Right cardiac atrium (tissue), 5 donors: ENCODE data around the gene CMTM3. TPM values are rescaled to one million over a fixed set of nuclear protein-coding genes. Genes with fewer than 3 reads are reported as not detected.
"Not testable (repeated sequence)": the region's sequence is repeated elsewhere in the genome, so short reads cannot be mapped to it uniquely, and the experiment has no call there.

Experiments used
- ATAC-seq, 2 donors: fragments of 200-7000 bp; cut with Tn5 transposase; one replicate each; pipeline versions ENCODE4 v1.8.0 to v1.9.1; 2020; ENCODE audit warnings: moderate library complexity in 2 of 2, mild to moderate bottlenecking in 1 of 2
- DNase-seq, 3 donors: peaks; one replicate each; pipeline ENCODE4 v3.0.0-alpha.2; 2020
- H3K27ac ChIP-seq: one replicate; pipeline ENCODE4 v1.5.1; 2013; ENCODE audit warnings: mild to moderate bottlenecking, low read length, control low read depth, moderate library complexity
- H3K27me3 ChIP-seq: one replicate; pipeline ENCODE4 v1.6.1; 2013; ENCODE audit not compliant: control insufficient read depth, insufficient read depth
- H3K4me1 ChIP-seq: one replicate; pipeline ENCODE4 v1.6.1; 2013; ENCODE audit warnings: low read length; ENCODE audit not compliant: control insufficient read depth, insufficient read depth
- H3K4me3 ChIP-seq: one replicate; pipeline ENCODE4 v1.5.1; 2013; ENCODE audit warnings: low read length, control low read depth
- H3K9me3 ChIP-seq: one replicate; pipeline ENCODE4 v1.6.1; 2013; ENCODE audit warnings: low read length; ENCODE audit not compliant: control insufficient read depth
- WGBS: extraction: QIAGEN DNeasy Blood & Tissue Kit; methylation state at CpG from one replicate; pipeline ENCODE4 v1.1.7; 2013; 5-methylcytosine and 5-hydroxymethylcytosine counted together
- intact Hi-C, 4 donors: fragments of 100-400 bp; cut with DNase I; formaldehyde crosslinking; loops; one replicate each; pipeline versions ENCODE4 v1.11.0 to v1.14.0; 2022 to 2023
- polyA plus RNA-seq: library from polyadenylated mRNA; stranded (reverse); fragments of 200-250 nt; gene quantifications from one replicate; pipeline ENCODE4 v1.2.3, GENCODE V29; 2013
- total RNA-seq, 4 donors: library from RNA; stranded (reverse); fragmentation: NEBNext Ultra II Directional; extraction: Animal tissue kit (Norgen Biotek cat#: 25700); gene quantifications; one replicate each; pipeline ENCODE4 v1.2.1, GENCODE V29; 2021
- donor health status: healthy with polysubstance abuse.
- donor health status: DM: no; HTN: yes; CAD: no.
- donor health status: DM: no; HTN: no; CAD: no.
- donor health status: DM: no; HTN: yes; CAD: no; lungs with severe emphysema.
- donor health status: DM: yes; HTN: yes; CAD: no.

The CMTM3 gene
- total and polyA plus RNA-seq, 5 donors = 10.3 to 17.4 (median 13.5) TPM

DNA sequence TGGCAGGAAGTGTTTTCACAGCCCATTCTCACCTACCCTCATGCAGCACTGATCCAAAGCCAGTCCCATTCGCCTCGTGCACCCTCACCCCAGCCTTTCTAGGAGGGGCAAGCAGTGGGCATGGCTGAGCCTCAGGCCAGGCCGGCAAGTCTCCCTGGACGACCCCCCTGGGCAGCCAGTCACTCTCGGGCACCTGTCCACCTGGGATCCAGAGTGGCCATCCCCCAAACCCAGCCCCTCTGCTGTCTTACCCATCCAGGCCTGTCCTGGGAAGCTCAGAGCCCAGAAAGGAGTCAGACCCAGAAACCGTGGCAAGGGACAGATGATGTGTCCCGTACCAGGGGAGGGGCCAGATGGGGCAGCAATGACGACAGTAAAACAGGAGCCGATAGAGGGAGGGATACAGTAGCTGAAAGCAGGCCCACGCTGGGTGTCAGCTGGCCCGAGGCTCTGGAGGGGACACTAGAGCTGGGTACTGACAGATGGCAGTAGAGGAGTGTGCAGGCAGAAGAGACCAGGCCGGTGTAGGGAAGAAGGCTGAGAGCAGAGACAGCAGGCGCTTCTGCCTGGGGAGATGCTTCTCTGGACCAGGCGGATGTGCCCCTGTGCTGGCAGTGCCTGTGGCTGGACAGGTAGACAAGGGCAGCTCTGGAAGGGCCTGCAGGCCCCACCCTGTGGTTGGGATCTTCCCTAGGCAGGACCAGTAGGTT, 5.8 kb downstream of the CMTM3 start:
- H3K9me3 ChIP-seq = no peaks in the 10 kb centered on the region
- WGBS = 87% methylated on average over 14 of the region's 14 CpGs
- no peaks in the 10 kb centered on the region for H3K4me1 ChIP-seq
- DNase-seq (no peak), ATAC-seq (no peak)
- no peak overlapping the region for H3K27ac ChIP-seq
- intact Hi-C loops = no loop called here
- no peak overlapping the region for H3K4me3 ChIP-seq
- H3K27me3 ChIP-seq = no peaks in the 10 kb centered on the region

- H3K27ac ChIP-seq, H3K9me3 ChIP-seq, DNase-seq, H3K4me3 ChIP-seq, ATAC-seq, H3K27me3 ChIP-seq, H3K4me1 ChIP-seq, intact Hi-C loops: not testable (repeated sequence)
- WGBS = 95% methylated on average over 8 of the region's 8 CpGs
Observed at GRCh38 chr16:66611911-66612310, 7.4 kb downstream of the CMTM3 start.

- H3K4me1 ChIP-seq = no peaks in the 10 kb centered on the region
- no peaks in the 10 kb centered on the region for H3K9me3 ChIP-seq
- H3K27me3 ChIP-seq = no peaks in the 10 kb centered on the region
- intact Hi-C loops = no loop called here
- WGBS = 84% methylated on average over 14 of the region's 14 CpGs
- H3K4me3 ChIP-seq = no peak overlapping the region
- DNase-seq (no peak), ATAC-seq (no peak)
- no peak overlapping the region for H3K27ac ChIP-seq
Observed at GRCh38 chr16:66612422-66612821, 7.9 kb downstream of the CMTM3 start.

DNA sequence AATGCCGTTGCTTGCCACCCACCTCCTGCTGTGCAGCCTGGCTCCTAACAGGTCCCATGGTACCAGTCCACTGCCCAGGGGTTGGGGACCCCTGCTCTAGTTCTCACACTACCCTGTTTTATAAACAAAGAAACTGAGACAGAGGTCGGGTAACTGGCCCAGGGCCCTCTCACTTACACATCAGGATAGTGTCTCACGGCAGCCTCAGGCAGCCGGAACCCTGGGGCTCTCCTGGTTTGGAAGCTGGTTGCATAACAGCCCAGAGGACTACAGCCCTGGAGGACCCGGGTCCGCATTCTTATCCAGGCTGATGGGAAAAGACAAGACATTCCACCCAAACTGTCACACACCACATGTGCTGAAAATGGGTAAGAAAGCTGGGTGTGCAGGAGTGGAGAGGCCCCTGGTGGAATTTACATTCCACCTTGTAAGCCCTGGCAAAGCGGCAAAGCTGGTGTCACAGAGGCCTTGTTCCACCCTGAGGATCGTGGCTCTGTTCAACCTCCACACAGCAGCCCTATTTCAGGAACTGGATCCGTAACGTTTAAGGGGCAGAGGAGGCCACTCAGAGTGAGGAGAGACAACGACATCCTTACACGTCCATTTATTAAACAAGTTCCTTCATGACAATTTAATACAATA, 9.8 kb downstream of the CMTM3 start:
- Histone ChIP-seq H3K27me3 (no peaks in the 10 kb centered on the region), H3K27ac (no peak overlapping the region), H3K4me1 (peaks cover 2% of the 10 kb centered on the region), H3K4me3 (no peak overlapping the region), H3K9me3 (no peaks in the 10 kb centered on the region)
- WGBS = 80% methylated on average over 12 of the region's 12 CpGs
- DNase-seq (no peak), ATAC-seq (no peak)
- intact Hi-C loops = no loop called here

DNA sequence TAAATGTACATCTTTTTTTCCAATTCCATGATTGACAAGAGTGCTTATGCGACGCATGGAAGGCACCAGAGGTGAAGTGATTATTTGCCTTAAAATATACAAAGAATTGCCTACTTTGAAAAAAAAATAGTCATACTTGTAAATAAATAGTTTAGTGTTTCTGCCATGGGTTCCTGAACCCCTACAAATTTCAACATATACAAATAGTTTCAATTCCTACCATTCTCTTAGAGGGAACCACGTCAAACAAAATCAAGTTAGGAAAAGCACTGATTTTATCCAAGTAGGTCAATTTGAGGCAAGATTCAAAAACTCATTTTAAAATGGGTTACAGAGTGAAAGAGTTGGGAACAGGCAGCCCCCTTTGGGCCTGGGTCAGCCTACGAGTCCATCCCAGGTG, 11.7 kb downstream of the CMTM3 start:
- Histone ChIP-seq H3K27me3 (no peaks in the 10 kb centered on the region), H3K4me1 (peaks cover 2% of the 10 kb centered on the region), H3K4me3 (no peak overlapping the region), H3K27ac (no peak overlapping the region), H3K9me3 (no peaks in the 10 kb centered on the region)
- 92% methylated on average over 4 of the region's 4 CpGs for WGBS
- DNase-seq = no peak
- intact Hi-C loops = no loop called here
- ATAC-seq = no peak

DNA sequence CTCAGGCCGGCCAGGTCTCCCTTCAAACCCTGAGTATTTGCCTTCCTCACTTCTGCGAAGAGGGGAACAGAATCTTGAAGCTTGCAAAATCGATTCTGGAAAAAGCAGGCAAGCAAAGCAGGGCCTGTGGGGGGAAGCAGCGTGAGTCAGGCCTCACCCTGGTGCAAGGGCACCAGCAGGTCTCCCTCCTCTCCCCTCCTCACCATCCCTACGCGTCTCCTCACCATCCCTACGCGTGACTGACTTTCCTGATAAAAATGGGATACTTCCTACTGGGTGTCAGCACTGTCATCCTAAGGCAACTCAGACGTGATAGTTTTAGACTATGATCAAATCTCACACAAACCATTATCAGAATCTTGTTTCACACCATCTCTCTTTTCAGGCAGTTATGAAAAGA, 12.1 kb downstream of the CMTM3 start:
- Histone ChIP-seq H3K4me1 (peaks cover 2% of the 10 kb centered on the region), H3K9me3 (no peaks in the 10 kb centered on the region), H3K4me3 (no peak overlapping the region), H3K27me3 (no peaks in the 10 kb centered on the region), H3K27ac (no peak overlapping the region)
- WGBS = 66% methylated on average over 9 of the region's 9 CpGs
- DNase-seq (no peak), ATAC-seq (no peak)
- intact Hi-C loops = no loop called here

GRCh38 chr16:66617010-66617434, 12.5 kb downstream of the CMTM3 start:
- Histone ChIP-seq H3K27ac (no peak overlapping the region), H3K4me1 (peaks cover 2% of the 10 kb centered on the region), H3K27me3 (no peaks in the 10 kb centered on the region), H3K4me3 (no peak overlapping the region), H3K9me3 (no peaks in the 10 kb centered on the region)
- 83% methylated on average over 2 of the region's 2 CpGs for WGBS
- DNase-seq = no peak
- intact Hi-C loops = no loop called here
- ATAC-seq = no peak

- no peak overlapping the region for H3K27ac ChIP-seq
- intact Hi-C loops = no loop called here
- H3K9me3 ChIP-seq = no peaks in the 10 kb centered on the region
- H3K27me3 ChIP-seq = no peaks in the 10 kb centered on the region
- no peak for DNase-seq
- H3K4me1 ChIP-seq = peaks cover 2% of the 10 kb centered on the region
- no peak overlapping the region for H3K4me3 ChIP-seq
- ATAC-seq = peak in 1 of 2 donors; percentile 7
- WGBS = 60% methylated on average over 7 of the region's 7 CpGs
Observed at GRCh38 chr16:66617728-66618127, 13.2 kb downstream of the CMTM3 start.

DNA sequence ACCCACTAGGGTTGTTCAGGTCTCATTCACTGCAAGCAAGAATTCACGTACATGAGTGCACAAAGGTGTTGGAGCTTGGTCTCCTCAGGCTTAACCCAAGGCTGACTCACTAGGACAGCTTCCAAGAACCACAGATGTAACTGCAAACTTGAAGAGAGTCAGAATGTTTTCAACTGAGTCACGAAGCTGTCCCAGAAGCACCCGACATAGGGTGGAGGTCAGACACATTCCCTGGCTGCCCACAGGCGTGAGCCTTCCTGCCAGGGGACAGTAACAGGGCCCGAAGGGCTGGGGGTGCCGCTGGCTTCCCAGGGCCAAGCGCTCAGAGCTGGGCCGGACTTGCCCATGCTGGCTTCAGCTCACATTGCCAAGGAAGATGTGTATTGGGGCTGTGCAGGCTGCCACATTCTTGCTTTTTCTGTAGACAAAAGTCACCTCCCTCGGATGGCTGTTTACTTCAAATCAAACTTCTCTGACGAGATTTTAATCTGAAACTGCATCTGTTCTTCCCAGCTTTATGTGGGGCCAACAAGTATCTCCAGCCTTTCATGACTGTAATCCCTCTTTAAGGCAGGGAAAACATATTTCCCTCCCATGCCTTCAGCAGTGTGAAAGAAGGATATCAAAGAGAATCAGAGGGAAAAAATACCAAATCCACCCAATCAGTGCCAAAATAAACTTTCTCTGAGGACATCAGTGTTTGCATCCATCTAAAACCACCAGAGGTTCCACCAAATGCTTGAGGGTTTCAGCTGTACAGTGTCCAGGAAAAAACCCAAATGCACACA, 14.3 kb downstream of the CMTM3 start:
- 64% methylated on average over 10 of the region's 10 CpGs for WGBS
- ATAC-seq (peak; percentile 33 to 66), DNase-seq (peak in 1 of 3 donors; percentile 39)
- Histone ChIP-seq H3K27me3 (no peaks in the 10 kb centered on the region), H3K4me3 (no peak overlapping the region), H3K4me1 (peaks cover 2% of the 10 kb centered on the region), H3K9me3 (no peaks in the 10 kb centered on the region), H3K27ac (no peak overlapping the region)
- intact Hi-C loops = no loop called here

GRCh38 chr16:66619534-66620428, 15.3 kb downstream of the CMTM3 start:
- intact Hi-C loops = no loop called here
- H3K4me1 ChIP-seq = peaks cover 2% of the 10 kb centered on the region
- ATAC-seq (peak in 1 of 2 donors; percentile 6), DNase-seq (no peak)
- 61% methylated on average over 12 of the region's 12 CpGs for WGBS
- no peak overlapping the region for H3K4me3 ChIP-seq
- H3K9me3 ChIP-seq = no peaks in the 10 kb centered on the region
- H3K27me3 ChIP-seq = no peaks in the 10 kb centered on the region
- H3K27ac ChIP-seq = no peak overlapping the region
